Gastrocnemius medialis (tissue), 4 donors: ENCODE data around the gene FAM9B. TPM values are rescaled to one million over a fixed set of nuclear protein-coding genes. Genes with fewer than 3 reads are reported as not detected.

Source experiments
- ATAC-seq, 2 donors: fragments of 150-250 bp; one replicate each; pipeline ENCODE4 v1.9.1; 2016
- DNase-seq, 2 donors: peaks; one replicate each; pipeline ENCODE4 v3.0.0-alpha.2; 2019
- H3K27ac ChIP-seq, 4 donors: fragments of 200-600 bp; sonication (generic); 1 replicate in 1 of 4; 2 replicates in 3 of 4; pipeline ENCODE4 v1.5.1; 2016 to 2018; ENCODE audit warnings: mild to moderate bottlenecking in 2 of 4, moderate library complexity in 1 of 4
- H3K27me3 ChIP-seq, 3 donors: fragments of 200-600 bp; sonication (generic) in 2 of 3; 1 replicate in 1 of 3; 2 replicates in 2 of 3; pipeline versions ENCODE4 v1.5.1 to v1.6.0; 2016 to 2019; ENCODE audit warnings: mild to moderate bottlenecking in 1 of 3, moderate library complexity in 1 of 3
- H3K36me3 ChIP-seq, 2 donors: fragments of 200-600 bp; sonication (generic) in 1 of 2; one replicate each; pipeline ENCODE4 v1.5.1; 2017 to 2018
- H3K4me1 ChIP-seq, 2 donors: fragments of 200-600 bp; sonication (generic) in 1 of 2; one replicate each; pipeline ENCODE4 v1.5.1; 2016 to 2017; ENCODE audit warnings: mild to moderate bottlenecking in 2 of 2
- H3K4me3 ChIP-seq, 4 donors: fragments of 200-600 bp; sonication (generic) in 3 of 4; 1 replicate in 1 of 4; 2 replicates in 3 of 4; pipeline ENCODE4 v1.5.1; 2016 to 2019; ENCODE audit warnings: mild to moderate bottlenecking in 2 of 4
- H3K9me3 ChIP-seq, 3 donors: fragments of 200-600 bp; sonication (generic) in 2 of 3; 1 replicate in 1 of 3; 2 replicates in 2 of 3; pipeline ENCODE4 v1.5.1; 2016 to 2019
- POLR2A ChIP-seq, 2 donors: fragments of 450-650 bp; IDR thresholded peaks; one replicate each; pipeline ENCODE4 v1.6.1; 2017; ENCODE audit warnings: antibody characterized with exemption in 2 of 2, mild to moderate bottlenecking in 2 of 2, moderate library complexity in 2 of 2
- in situ Hi-C, 4 donors: fragments of 200-750 bp; cut with MboI; loops; one replicate each; pipeline versions ENCODE4 v1.15.0 to v1.8.0; 2017; ENCODE audit warnings: low sequenced_read_pairs in 4 of 4
- intact Hi-C: fragments of 100-400 bp; cut with DNase I; formaldehyde crosslinking; loops from one replicate; pipeline ENCODE4 v1.15.1; 2023; ENCODE audit warnings: low total_unique reads
- total RNA-seq, 4 donors: library from RNA; depleted of rRNA; stranded (reverse); fragments of >200 nt; gene quantifications; one replicate each; pipeline versions ENCODE4 v1.1.0 to v1.2.3, GENCODE V29; 2016
- TF ChIP-seq, protein P1 (sequence below), 5 experiments: fragments of 450-650 bp in 3 of 5; fragments of 200-600 bp in 2 of 5; sonication (generic) in 2 of 5; IDR thresholded peaks in 4 of 5; conservative IDR thresholded peaks in 1 of 5; 1 replicate in 4 of 5; 2 replicates in 1 of 5; pipeline ENCODE4 v1.5.1; 2016 to 2019; ENCODE audit warnings: antibody characterized with exemption in 5 of 5, mild to moderate bottlenecking in 3 of 5, moderate library complexity in 3 of 5

Gene FAM9B
- total RNA-seq, 4 donors from 2014 or later, result not detected

DNA sequence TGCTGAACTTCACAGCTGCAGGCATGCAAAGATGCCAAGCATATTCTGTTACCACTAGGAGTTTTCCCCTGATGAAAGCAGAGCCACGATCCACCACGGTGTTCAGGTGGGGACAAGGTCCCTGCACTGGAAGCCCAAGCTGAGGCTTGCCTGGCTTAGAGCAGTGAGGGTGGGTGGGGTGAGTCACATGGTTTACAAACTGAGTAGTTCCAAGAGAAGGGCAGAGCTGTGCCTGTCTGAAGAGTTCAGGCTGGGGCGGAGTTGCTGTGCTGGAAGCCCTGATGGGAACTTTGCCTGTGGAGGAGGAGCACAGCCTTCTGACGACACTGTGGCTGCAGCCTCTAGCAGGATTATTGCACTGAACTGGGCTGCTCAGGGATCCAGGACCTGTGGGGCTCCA, 45.5 kb downstream of the FAM9B start:
- intact Hi-C loops, result no loop called here
- Histone ChIP-seq H3K27me3 (no peaks in the 10 kb centered on the region), H3K4me1 (no peaks in the 10 kb centered on the region), H3K36me3 (no peaks in the 10 kb centered on the region), H3K9me3 (no peaks in the 10 kb centered on the region), H3K27ac (no peak overlapping the region), H3K4me3 (no peak overlapping the region)
- DNase-seq (no peak), ATAC-seq (no peak)
- in situ Hi-C loops, result no loop called here
- TF ChIP-seq, protein P1, sequence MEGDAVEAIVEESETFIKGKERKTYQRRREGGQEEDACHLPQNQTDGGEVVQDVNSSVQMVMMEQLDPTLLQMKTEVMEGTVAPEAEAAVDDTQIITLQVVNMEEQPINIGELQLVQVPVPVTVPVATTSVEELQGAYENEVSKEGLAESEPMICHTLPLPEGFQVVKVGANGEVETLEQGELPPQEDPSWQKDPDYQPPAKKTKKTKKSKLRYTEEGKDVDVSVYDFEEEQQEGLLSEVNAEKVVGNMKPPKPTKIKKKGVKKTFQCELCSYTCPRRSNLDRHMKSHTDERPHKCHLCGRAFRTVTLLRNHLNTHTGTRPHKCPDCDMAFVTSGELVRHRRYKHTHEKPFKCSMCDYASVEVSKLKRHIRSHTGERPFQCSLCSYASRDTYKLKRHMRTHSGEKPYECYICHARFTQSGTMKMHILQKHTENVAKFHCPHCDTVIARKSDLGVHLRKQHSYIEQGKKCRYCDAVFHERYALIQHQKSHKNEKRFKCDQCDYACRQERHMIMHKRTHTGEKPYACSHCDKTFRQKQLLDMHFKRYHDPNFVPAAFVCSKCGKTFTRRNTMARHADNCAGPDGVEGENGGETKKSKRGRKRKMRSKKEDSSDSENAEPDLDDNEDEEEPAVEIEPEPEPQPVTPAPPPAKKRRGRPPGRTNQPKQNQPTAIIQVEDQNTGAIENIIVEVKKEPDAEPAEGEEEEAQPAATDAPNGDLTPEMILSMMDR (IDR thresholded peaks at IDR 0.05 in 4 of 5, conservative IDR thresholded peaks at IDR 0.05 in 1 of 5), result no peak
- TF ChIP-seq POLR2A (IDR thresholded peaks at IDR 0.05), result no peak

- H3K27ac ChIP-seq, result no peak overlapping the region
- in situ Hi-C loops, result no loop called here
- TF ChIP-seq POLR2A (IDR thresholded peaks at IDR 0.05), result no peak
- TF ChIP-seq, protein P1 (IDR thresholded peaks at IDR 0.05 in 4 of 5, conservative IDR thresholded peaks at IDR 0.05 in 1 of 5), result no peak
- no peaks in the 10 kb centered on the region for H3K4me1 ChIP-seq
- H3K27me3 ChIP-seq, result no peaks in the 10 kb centered on the region
- ATAC-seq (no peak), DNase-seq (no peak)
- intact Hi-C loops, result no loop called here
- no peaks in the 10 kb centered on the region for H3K36me3 ChIP-seq
- H3K4me3 ChIP-seq, result no peak overlapping the region
- no peaks in the 10 kb centered on the region for H3K9me3 ChIP-seq
Measured at GRCh38 chrX:8987672-8988250, 46.2 kb downstream of the FAM9B start.

GRCh38 chrX:8984231-8984630, 49.7 kb downstream of the FAM9B start:
- Histone ChIP-seq H3K36me3 (no peaks in the 10 kb centered on the region), H3K4me1 (no peaks in the 10 kb centered on the region), H3K4me3 (no peak overlapping the region), H3K27ac (no peak overlapping the region), H3K27me3 (no peaks in the 10 kb centered on the region), H3K9me3 (no peaks in the 10 kb centered on the region)
- no peak for TF ChIP-seq POLR2A (IDR thresholded peaks at IDR 0.05)
- TF ChIP-seq, protein P1 (IDR thresholded peaks at IDR 0.05 in 4 of 5, conservative IDR thresholded peaks at IDR 0.05 in 1 of 5), result no peak
- in situ Hi-C loops, result no loop called here
- intact Hi-C loops, result no loop called here
- DNase-seq (no peak), ATAC-seq (no peak)

GRCh38 chrX:8981723-8982122, 52.2 kb downstream of the FAM9B start:
- TF ChIP-seq, protein P1 (IDR thresholded peaks at IDR 0.05 in 4 of 5, conservative IDR thresholded peaks at IDR 0.05 in 1 of 5), result no peak
- TF ChIP-seq POLR2A (IDR thresholded peaks at IDR 0.05), result no peak
- H3K27ac ChIP-seq, result no peak overlapping the region
- H3K36me3 ChIP-seq, result no peaks in the 10 kb centered on the region
- no peaks in the 10 kb centered on the region for H3K9me3 ChIP-seq
- in situ Hi-C loops (no loop called here), intact Hi-C loops (no loop called here)
- DNase-seq (no peak), ATAC-seq (no peak)
- no peak overlapping the region for H3K4me3 ChIP-seq
- H3K27me3 ChIP-seq, result no peaks in the 10 kb centered on the region
- no peaks in the 10 kb centered on the region for H3K4me1 ChIP-seq

DNA sequence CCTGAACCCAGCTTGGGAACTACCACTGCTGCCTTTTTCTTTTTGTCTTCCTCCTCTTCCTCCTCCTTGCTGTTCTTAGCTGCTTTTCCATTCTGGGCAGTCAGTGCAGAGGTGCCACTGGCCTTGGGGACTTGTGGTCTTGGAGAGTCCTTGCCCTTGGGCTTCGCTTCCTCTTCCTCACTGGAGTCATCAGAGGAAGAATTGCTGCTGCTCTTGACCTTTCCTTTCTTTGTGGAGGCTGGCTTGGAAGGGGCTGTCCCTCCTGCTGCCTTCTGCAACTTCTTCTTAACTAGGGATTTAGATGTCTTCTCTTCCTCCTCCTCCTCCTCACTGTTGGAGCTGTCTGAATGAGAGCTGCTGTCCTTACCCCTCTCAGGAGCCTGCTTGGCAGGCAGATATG, 53.2 kb downstream of the FAM9B start:
- in situ Hi-C loops (no loop called here), intact Hi-C loops (no loop called here)
- H3K9me3 ChIP-seq, result no peaks in the 10 kb centered on the region
- H3K4me3 ChIP-seq, result no peak overlapping the region
- DNase-seq (no peak), ATAC-seq (no peak)
- no peaks in the 10 kb centered on the region for H3K36me3 ChIP-seq
- no peak for TF ChIP-seq POLR2A (IDR thresholded peaks at IDR 0.05)
- TF ChIP-seq, protein P1 (IDR thresholded peaks at IDR 0.05 in 4 of 5, conservative IDR thresholded peaks at IDR 0.05 in 1 of 5), result no peak
- no peaks in the 10 kb centered on the region for H3K27me3 ChIP-seq
- no peak overlapping the region for H3K27ac ChIP-seq
- no peaks in the 10 kb centered on the region for H3K4me1 ChIP-seq
